GM23338 (cell line): ENCODE results near the gene FAF1. TPM values are rescaled to one million over a fixed set of nuclear protein-coding genes. Genes with fewer than 3 reads are reported as not detected.

ENCODE experiments used
- ATAC-seq: fragments of 200-7000 bp; cut with Tn5 transposase; 3 replicates; pipeline ENCODE4 v1.9.1; 2020
- DNase-seq: peaks from one replicate; pipeline ENCODE4 v3.0.0-alpha.2; 2015; ENCODE audit warnings: low spot score
- H2AFZ ChIP-seq: fragments of 200-600 bp; sonication (generic); 2 replicates; pipeline ENCODE4 v1.8.0; 2016; ENCODE audit warnings: antibody characterized with exemption, mild to moderate bottlenecking, moderate library complexity
- H3F3A ChIP-seq: fragments of 200-600 bp; sonication (generic); replicated peaks from 2 replicates; pipeline ENCODE4 v1.8.0; 2017; ENCODE audit warnings: antibody characterized with exemption, mixed run types, low read depth
- H3K27ac ChIP-seq: fragments of 200-600 bp; sonication (generic); 2 replicates; pipeline ENCODE4 v1.6.1; 2016; ENCODE audit warnings: low read depth
- H3K27me3 ChIP-seq: fragments of 200-600 bp; sonication (generic); 2 replicates; pipeline ENCODE4 v1.8.0; 2016; ENCODE audit warnings: mild to moderate bottlenecking, mixed run types, moderate library complexity; ENCODE audit not compliant: insufficient read depth
- H3K36me3 ChIP-seq: fragments of 200-600 bp; sonication (generic); 2 replicates; pipeline ENCODE4 v1.8.0; 2016; ENCODE audit warnings: mild to moderate bottlenecking; ENCODE audit not compliant: insufficient read depth
- H3K4me1 ChIP-seq: fragments of 200-600 bp; sonication (generic); 2 replicates; pipeline ENCODE4 v1.8.0; 2016; ENCODE audit warnings: mild to moderate bottlenecking, moderate library complexity; ENCODE audit not compliant: insufficient read depth
- H3K4me2 ChIP-seq: fragments of 200-600 bp; sonication (generic); 2 replicates; pipeline ENCODE4 v1.7.1; 2017; ENCODE audit warnings: mixed run types
- H3K4me3 ChIP-seq: fragments of 200-600 bp; sonication (generic); 2 replicates; pipeline ENCODE4 v1.6.1; 2016; ENCODE audit warnings: mixed run types
- H3K79me2 ChIP-seq: fragments of 200-600 bp; sonication (generic); replicated peaks from 2 replicates; pipeline ENCODE4 v1.8.0; 2017; ENCODE audit warnings: mild to moderate bottlenecking; ENCODE audit not compliant: insufficient read depth
- H3K9me2 ChIP-seq: fragments of 200-600 bp; sonication (generic); 2 replicates; pipeline ENCODE4 v1.8.0; 2017; ENCODE audit not compliant: insufficient read depth
- H4K20me1 ChIP-seq: fragments of 200-600 bp; sonication (generic); replicated peaks from 2 replicates; pipeline ENCODE4 v1.8.0; 2017; ENCODE audit warnings: mild to moderate bottlenecking; ENCODE audit not compliant: insufficient read depth
- H3K27ac Mint-ChIP-seq: 2 replicates; pipeline ENCODE4 v1.8.0; 2020; ENCODE audit warnings: inconsistent platforms, mild to moderate bottlenecking, moderate library complexity, mixed read lengths
- H3K27me3 Mint-ChIP-seq: 3 replicates; pipeline ENCODE4 v1.8.0; 2022; ENCODE audit warnings: low read depth, mild to moderate bottlenecking, moderate library complexity, mixed read lengths, inconsistent platforms; ENCODE audit not compliant: insufficient read depth, poor library complexity
- H3K36me3 Mint-ChIP-seq: 3 replicates; pipeline ENCODE4 v1.8.0; 2021; ENCODE audit warnings: low read depth, mild to moderate bottlenecking, inconsistent platforms, moderate library complexity, mixed read lengths
- H3K4me1 Mint-ChIP-seq: 3 replicates; pipeline ENCODE4 v1.8.0; 2020; ENCODE audit warnings: mild to moderate bottlenecking, inconsistent platforms, mixed read lengths
- H3K4me3 Mint-ChIP-seq: 3 replicates; pipeline ENCODE4 v1.8.0; 2021; ENCODE audit warnings: moderate library complexity, mild to moderate bottlenecking, inconsistent platforms, mixed read lengths
- H3K9me3 Mint-ChIP-seq: 3 replicates; pipeline ENCODE4 v1.8.0; 2020; ENCODE audit warnings: moderate library complexity, mild to moderate bottlenecking, inconsistent platforms, mixed read lengths
- CREB1 ChIP-seq: fragments of 250-450 bp; sonication (Bioruptor Pico); IDR thresholded peaks from 2 replicates; pipeline ENCODE4 v1.5.0; 2020; ENCODE audit warnings: low read depth, mild to moderate bottlenecking, moderate library complexity
- EZH2phosphoT487 ChIP-seq: fragments of 200-600 bp; sonication (generic); IDR thresholded peaks from one replicate; pipeline ENCODE4 v1.8.1; 2018; ENCODE audit warnings: antibody characterized with exemption; ENCODE audit not compliant: unreplicated experiment
- STAT1 ChIP-seq: IDR thresholded peaks from one replicate; pipeline ENCODE4 v1.6.1; 2016; ENCODE audit warnings: antibody characterized with exemption; ENCODE audit not compliant: unreplicated experiment
- ZNF114 ChIP-seq: fragments of 250-450 bp; sonication (Bioruptor Pico); IDR thresholded peaks from 2 replicates; pipeline ENCODE4 v1.5.0; 2020; ENCODE audit warnings: mild to moderate bottlenecking, moderate library complexity
- polyA plus RNA-seq: library from polyadenylated mRNA; unstranded; fragments of >200 nt; fragmentation: Nextera tagmentation; extraction: Ambion mirVana; gene quantifications from 2 replicates; pipeline ENCODE4 v1.2.1, GENCODE V29; 2016
- total RNA-seq: library from RNA; depleted of rRNA; stranded (reverse); fragments of >200 nt; shearing (Covaris generic); gene quantifications from 2 replicates; pipeline ENCODE4 v1.2.3, GENCODE V29; 2014
- TF ChIP-seq, protein P1 (sequence below): fragments of 250-450 bp; sonication (Bioruptor Pico); IDR thresholded peaks from 2 replicates; pipeline ENCODE4 v1.5.0; 2020; ENCODE audit warnings: mild to moderate bottlenecking, moderate library complexity
- TF ChIP-seq, protein P2 (sequence below), 2 experiments: fragments of 200-600 bp in 1 of 2; sonication (generic) in 1 of 2; conservative IDR thresholded peaks; 2 replicates each; pipeline versions ENCODE4 v1.5.1 to v1.6.1; 2016 to 2017; ENCODE audit warnings: antibody characterized with exemption in 2 of 2, low read depth in 2 of 2, mild to moderate bottlenecking in 2 of 2, moderate library complexity in 1 of 2
- TF ChIP-seq, protein P3 (sequence below): IDR thresholded peaks from 2 replicates; pipeline ENCODE4 v1.6.1; 2016; ENCODE audit warnings: antibody characterized with exemption

The FAF1 gene
- total and polyA plus RNA-seq, 2 experiments from 2014 or later = 24.1 to 53.2 TPM

DNA sequence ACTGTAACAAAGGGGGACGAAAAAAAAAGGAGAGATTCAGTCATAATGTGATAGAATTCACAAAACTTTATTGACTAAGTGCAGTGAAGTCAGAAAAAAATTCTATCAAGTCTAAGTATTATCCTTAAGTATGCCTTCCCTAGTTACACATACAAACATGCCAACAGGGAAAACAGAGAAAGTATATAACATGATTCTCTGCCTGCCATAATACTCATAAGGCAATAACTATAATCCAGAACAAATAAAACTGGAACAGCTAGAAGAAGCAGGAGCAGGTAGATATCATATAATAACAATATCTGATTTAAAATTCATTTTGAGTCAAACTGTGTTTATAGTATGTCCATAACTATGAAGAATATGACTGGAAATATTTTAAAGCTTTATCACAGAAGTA, 184.3 kb downstream of the FAF1 start (continued):
- TF ChIP-seq, protein P1, sequence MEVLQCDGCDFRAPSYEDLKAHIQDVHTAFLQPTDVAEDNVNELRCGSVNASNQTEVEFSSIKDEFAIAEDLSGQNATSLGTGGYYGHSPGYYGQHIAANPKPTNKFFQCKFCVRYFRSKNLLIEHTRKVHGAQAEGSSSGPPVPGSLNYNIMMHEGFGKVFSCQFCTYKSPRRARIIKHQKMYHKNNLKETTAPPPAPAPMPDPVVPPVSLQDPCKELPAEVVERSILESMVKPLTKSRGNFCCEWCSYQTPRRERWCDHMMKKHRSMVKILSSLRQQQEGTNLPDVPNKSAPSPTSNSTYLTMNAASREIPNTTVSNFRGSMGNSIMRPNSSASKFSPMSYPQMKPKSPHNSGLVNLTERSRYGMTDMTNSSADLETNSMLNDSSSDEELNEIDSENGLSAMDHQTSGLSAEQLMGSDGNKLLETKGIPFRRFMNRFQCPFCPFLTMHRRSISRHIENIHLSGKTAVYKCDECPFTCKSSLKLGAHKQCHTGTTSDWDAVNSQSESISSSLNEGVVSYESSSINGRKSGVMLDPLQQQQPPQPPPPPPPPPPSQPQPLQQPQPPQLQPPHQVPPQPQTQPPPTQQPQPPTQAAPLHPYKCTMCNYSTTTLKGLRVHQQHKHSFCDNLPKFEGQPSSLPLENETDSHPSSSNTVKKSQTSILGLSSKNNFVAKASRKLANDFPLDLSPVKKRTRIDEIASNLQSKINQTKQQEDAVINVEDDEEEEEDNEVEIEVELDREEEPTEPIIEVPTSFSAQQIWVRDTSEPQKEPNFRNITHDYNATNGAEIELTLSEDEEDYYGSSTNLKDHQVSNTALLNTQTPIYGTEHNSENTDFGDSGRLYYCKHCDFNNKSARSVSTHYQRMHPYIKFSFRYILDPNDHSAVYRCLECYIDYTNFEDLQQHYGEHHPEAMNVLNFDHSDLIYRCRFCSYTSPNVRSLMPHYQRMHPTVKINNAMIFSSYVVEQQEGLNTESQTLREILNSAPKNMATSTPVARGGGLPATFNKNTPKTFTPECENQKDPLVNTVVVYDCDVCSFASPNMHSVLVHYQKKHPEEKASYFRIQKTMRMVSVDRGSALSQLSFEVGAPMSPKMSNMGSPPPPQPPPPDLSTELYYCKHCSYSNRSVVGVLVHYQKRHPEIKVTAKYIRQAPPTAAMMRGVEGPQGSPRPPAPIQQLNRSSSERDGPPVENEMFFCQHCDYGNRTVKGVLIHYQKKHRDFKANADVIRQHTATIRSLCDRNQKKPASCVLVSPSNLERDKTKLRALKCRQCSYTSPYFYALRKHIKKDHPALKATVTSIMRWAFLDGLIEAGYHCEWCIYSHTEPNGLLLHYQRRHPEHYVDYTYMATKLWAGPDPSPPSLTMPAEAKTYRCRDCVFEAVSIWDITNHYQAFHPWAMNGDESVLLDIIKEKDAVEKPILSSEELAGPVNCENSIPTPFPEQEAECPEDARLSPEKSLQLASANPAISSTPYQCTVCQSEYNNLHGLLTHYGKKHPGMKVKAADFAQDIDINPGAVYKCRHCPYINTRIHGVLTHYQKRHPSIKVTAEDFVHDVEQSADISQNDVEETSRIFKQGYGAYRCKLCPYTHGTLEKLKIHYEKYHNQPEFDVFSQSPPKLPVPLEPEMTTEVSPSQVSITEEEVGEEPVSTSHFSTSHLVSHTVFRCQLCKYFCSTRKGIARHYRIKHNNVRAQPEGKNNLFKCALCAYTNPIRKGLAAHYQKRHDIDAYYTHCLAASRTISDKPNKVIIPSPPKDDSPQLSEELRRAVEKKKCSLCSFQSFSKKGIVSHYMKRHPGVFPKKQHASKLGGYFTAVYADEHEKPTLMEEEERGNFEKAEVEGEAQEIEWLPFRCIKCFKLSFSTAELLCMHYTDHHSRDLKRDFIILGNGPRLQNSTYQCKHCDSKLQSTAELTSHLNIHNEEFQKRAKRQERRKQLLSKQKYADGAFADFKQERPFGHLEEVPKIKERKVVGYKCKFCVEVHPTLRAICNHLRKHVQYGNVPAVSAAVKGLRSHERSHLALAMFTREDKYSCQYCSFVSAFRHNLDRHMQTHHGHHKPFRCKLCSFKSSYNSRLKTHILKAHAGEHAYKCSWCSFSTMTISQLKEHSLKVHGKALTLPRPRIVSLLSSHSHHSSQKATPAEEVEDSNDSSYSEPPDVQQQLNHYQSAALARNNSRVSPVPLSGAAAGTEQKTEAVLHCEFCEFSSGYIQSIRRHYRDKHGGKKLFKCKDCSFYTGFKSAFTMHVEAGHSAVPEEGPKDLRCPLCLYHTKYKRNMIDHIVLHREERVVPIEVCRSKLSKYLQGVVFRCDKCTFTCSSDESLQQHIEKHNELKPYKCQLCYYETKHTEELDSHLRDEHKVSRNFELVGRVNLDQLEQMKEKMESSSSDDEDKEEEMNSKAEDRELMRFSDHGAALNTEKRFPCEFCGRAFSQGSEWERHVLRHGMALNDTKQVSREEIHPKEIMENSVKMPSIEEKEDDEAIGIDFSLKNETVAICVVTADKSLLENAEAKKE (CRISPR knock-in tag) = no peak

DNA sequence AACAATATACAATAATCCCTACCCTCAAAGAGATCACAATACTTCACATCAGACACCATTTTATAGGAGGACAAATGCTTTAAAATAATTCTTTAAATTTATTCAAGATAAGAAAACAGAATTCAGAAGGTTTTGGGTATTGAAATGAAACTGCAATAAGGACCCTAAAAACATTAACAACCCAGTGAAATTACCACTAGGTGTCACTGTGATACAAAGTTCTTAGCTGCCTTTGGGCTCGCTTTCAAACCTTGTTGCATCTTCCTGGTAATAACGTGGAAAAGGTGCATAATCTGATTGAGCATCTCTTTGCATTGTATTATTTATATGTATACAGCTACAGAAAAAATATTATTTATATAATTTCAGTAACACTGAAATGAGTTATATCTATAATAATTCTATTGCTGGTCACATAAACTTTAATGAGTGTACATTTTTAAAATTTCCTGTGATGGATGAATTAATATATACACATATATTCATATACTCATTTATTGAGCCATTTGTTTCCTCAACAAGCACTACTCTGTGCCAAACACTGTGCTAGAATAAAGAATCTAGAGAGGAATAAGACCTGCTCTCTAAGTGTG, 185.2 kb downstream of the FAF1 start:
- Mint-ChIP-seq H3K9me3 (no peaks in the 10 kb centered on the region), H3K4me3 (no peak overlapping the region), H3K27ac (no peak overlapping the region), H3K27me3 (no peaks in the 10 kb centered on the region), H3K4me1 (no peaks in the 10 kb centered on the region), H3K36me3 (no peaks in the 10 kb centered on the region)
- no peak overlapping the region for H3K4me3 ChIP-seq
- TF ChIP-seq ZNF114 (CRISPR knock-in tag) = no peak
- TF ChIP-seq, protein P2, sequence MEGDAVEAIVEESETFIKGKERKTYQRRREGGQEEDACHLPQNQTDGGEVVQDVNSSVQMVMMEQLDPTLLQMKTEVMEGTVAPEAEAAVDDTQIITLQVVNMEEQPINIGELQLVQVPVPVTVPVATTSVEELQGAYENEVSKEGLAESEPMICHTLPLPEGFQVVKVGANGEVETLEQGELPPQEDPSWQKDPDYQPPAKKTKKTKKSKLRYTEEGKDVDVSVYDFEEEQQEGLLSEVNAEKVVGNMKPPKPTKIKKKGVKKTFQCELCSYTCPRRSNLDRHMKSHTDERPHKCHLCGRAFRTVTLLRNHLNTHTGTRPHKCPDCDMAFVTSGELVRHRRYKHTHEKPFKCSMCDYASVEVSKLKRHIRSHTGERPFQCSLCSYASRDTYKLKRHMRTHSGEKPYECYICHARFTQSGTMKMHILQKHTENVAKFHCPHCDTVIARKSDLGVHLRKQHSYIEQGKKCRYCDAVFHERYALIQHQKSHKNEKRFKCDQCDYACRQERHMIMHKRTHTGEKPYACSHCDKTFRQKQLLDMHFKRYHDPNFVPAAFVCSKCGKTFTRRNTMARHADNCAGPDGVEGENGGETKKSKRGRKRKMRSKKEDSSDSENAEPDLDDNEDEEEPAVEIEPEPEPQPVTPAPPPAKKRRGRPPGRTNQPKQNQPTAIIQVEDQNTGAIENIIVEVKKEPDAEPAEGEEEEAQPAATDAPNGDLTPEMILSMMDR (conservative IDR thresholded peaks at IDR 0.05; ENCODE audit: low read depth in 2 of 2) = peak; percentile 78
- no peak for TF ChIP-seq EZH2phosphoT487
- TF ChIP-seq STAT1 = no peak
- TF ChIP-seq, protein P3, sequence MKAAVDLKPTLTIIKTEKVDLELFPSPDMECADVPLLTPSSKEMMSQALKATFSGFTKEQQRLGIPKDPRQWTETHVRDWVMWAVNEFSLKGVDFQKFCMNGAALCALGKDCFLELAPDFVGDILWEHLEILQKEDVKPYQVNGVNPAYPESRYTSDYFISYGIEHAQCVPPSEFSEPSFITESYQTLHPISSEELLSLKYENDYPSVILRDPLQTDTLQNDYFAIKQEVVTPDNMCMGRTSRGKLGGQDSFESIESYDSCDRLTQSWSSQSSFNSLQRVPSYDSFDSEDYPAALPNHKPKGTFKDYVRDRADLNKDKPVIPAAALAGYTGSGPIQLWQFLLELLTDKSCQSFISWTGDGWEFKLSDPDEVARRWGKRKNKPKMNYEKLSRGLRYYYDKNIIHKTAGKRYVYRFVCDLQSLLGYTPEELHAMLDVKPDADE = no peak
- TF ChIP-seq CREB1 (CRISPR knock-in tag) = no peak
- H3K4me1 ChIP-seq = no peaks in the 10 kb centered on the region
- H2AFZ ChIP-seq = no peak overlapping the region
- DNase-seq = peak; percentile 81
- H4K20me1 ChIP-seq = no peaks in the 10 kb centered on the region
- no peaks in the 10 kb centered on the region for H3F3A ChIP-seq
- H3K4me2 ChIP-seq = no peak overlapping the region
- no peak overlapping the region for H3K27ac ChIP-seq
- H3K79me2 ChIP-seq = no peaks in the 10 kb centered on the region
- no peaks in the 10 kb centered on the region for H3K36me3 ChIP-seq
- no peaks in the 10 kb centered on the region for H3K27me3 ChIP-seq
- no peaks in the 10 kb centered on the region for H3K9me2 ChIP-seq
- ATAC-seq = peak; percentile 47; the same call in 2 of the 3 replicates
